Measurements from ENCODE around the gene ECI1.
"Not testable (repeated sequence)": the region's sequence is repeated elsewhere in the genome, so short reads cannot be mapped to it uniquely, and the experiment has no call there.

Gene ECI1

DNA sequence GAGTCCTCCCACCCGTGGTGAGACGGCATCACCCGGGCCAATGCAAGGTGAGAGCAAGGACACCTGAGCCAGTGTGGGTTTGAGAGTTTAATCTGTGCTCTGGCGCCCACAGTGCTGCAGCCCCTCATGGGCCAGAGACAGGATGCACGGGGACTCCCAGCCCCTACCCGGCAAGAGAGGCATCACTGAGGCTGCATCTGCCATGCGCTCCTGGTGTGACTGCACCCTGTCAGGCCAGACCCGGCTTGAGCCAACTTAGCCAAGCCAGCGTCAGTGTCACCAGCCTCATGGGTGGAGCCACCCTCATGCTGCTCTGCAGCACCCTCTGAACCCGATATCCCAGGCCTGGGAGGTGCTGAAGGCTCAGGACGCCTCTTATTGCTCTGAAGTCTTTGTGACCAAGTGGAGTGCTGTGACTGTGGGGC lies 39.5 kb downstream of the ECI1 start:
- DNase-seq: no peak

DNA sequence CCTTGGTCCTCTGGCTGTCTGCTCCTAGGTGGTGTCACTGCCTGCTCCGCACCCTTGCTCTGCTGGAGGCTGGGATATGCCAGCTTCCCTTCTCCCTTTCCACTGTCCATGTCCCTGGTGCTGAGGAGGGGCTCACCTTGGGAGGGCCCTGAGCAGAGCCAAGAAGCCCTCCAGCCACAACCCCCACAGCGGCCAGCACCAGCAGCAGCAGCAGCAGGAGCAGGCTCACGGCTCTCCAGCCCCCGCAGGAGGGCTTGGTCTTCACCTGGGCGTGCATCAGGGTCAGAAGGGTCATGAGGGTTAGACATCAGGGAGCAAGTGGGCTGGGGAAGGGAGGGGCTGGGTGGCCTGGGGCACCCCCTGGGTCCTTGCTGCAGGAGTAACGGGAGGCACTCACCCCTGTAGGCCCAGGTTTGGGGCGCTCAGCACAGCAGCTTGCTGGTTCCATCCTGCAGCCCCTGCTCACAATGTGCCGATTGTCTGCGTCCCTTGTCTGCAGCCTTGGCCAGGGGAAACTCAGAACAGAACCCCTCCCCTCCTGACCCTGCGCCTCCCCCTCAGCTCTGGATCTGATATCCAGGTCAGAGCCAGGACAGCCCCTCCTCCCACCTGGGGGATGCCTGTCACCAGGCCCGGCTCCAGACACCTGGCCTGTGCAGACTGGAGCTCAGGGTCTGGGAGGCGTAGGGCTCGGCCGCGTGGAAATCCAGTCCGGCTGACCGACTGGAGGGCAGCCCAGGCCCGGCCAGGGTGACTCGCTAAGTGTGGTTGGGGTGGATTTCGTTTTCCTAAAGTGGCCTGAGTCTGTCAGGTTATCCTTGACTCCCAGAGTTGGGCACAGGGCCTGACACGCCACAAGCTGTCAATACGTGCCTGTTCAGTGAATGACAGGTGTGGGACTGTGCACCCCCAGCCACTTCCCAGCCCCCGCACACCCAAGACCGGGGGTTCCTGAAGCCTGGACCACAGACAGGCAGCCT lies 40.7 kb downstream of the ECI1 start, which contains the start of gene BRICD5:
Gene BRICD5 (minus strand): TSS at position 478 of the 980 bp plus-strand sequence. CDS start 30 bp downstream, at position 448.
- DNase-seq: no peak

DNA sequence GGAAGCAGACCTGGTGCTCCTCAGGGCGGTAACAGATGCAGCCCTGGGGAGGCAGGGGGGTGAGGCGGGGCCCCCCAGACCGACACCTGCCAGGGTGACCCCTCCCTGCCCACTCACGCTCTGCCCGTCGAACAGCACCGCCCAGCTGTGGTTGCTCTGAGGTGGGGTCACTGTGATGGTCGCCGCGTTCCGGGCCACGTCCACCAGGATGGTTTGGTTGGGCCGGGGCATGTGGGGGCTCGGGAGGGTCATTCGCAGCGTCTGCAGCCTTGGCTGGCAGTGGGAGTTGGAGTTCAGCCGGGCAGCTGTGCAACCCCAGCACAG lies 41.4 kb downstream of the ECI1 start:
- DNase-seq: no peak

DNA sequence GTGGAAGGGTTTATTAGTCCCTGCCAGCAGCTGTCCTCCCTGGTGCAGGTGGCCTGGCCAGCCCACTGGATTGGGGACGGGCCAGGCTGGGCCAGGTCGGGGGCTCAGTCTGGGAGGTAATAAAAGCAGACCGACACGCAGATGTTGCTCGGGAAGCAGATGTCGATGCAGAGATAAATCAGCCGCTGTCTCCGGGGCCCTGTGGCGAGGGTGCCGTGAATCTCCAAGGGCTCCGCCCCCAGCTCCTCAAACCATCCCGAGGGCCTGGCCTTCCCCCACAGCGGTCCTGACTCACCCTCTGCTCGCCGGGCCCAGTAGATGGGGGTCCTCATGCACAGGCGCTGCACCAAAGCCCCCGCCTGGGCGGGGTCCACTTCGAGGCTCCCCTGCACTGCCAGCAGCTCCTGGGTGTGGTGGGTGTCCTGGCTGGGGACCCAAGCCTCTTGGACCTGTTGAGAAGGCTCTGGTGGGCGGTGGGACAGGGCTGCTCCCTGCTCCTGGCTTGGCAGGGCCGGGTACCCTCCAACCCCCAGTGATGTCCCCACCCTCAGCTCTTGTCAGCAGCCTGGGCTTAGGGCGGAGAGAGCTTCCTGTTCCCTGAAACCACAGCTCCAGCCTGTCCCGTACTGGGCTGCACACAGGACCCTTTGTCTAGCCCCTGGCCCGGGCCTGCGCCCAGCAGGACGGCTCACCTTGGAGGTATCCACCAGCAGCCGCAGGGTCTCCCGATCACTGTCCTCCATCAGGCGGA lies 42.0 kb downstream of the ECI1 start:
- DNase-seq: no peak

DNA sequence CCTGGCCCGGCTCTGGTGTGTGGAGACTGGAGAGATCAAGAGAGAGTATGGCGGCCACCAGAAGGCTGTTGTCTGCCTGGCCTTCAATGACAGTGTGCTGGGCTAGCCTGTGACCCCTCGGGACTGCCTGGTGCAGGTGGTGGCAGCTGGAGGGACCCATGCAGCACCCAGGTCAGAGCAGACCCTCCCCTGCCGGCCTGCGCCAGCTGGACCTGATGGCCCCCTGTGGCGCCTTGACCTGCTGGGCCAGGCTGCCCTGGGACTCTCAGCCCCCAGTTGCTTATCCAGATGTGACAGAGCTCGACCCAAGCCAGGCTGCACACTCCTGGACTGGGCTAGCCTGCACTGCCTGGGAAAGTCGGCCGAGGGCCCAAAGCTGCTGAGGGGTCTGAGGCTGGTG lies 42.6 kb downstream of the ECI1 start:
- no peak for DNase-seq

DNA sequence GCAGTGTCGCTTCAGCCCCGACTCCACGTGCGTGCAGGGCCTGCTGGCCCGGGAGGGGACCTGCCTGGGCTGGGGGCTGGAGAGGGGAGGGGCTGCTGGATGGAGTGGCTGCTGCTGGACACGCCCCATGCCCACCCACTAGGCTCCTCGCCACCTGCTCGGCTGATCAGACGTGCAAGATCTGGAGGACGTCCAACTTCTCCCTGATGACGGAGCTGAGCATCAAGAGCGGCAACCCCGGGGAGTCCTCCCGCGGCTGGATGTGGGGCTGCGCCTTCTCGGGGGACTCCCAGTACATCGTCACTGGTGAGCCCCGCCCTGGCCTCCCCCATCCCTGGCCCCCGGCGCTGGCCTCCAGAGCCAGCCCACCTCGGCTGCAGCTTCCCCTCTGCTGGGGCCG lies 43.1 kb downstream of the ECI1 start:
- DNase-seq: no peak

DNA sequence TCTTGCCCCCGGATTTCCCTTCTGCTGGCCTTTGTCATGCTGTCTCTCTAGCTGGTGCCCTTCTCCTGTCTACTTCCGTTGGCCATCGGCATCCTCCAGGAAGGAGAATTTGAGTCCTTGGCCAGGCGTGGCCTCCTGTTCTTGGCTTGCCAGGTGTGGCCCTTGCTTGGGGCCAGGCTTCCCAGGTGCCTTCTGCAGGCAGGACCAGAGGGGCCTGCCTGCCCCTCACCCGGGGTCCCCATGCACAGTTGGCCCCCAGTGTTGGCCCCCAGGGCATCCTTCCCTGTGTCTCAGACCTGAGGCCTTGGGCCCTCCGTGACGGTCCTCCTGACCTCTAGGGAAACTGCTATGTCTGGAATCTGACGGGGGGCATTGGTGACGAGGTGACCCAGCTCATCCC lies 43.5 kb downstream of the ECI1 start:
- DNase-seq: no peak

DNA sequence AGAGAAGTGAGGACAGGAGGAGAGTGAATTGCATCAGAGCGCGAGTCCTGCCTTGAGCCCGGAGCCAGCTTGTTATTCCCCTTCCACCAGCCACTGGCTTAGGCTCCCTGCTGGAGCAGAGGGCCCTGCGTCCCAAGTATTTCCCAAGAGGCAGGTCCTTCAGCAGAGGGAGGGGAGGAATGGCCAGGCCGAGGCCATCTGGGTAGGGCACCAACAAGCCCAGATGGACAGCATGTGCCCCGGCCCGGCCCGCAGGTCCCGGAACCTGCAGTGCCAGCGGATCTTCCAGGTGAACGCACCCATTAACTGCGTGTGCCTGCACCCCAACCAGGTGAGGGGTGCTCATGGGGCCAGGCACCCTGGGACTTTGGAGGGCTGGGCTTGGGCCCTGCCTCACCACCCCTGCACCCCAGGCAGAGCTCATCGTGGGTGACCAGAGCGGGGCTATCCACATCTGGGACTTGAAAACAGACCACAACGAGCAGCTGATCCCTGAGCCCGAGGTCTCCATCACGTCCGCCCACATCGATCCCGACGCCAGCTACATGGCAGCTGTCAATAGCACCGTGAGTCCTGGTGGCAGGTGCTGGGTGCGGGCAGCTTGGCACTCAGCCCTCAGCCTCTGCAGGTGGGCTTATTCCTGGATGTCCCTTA lies 44.5 kb downstream of the ECI1 start:
- no peak for DNase-seq

DNA sequence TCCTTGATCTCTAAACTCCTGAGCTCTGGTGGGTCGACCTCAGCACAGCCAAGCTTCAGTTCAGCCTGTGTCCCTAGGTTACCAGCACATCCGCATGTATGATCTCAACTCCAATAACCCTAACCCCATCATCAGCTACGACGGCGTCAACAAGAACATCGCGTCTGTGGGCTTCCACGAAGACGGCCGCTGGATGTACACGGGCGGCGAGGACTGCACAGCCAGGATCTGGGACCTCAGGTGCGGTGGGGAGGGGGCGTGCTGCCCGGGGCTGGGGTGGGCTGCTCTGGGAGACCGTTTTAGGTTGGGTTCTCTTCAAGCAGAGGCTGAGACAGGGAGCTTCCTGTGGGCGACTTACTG lies 45.0 kb downstream of the ECI1 start:
- DNase-seq: no peak

DNA sequence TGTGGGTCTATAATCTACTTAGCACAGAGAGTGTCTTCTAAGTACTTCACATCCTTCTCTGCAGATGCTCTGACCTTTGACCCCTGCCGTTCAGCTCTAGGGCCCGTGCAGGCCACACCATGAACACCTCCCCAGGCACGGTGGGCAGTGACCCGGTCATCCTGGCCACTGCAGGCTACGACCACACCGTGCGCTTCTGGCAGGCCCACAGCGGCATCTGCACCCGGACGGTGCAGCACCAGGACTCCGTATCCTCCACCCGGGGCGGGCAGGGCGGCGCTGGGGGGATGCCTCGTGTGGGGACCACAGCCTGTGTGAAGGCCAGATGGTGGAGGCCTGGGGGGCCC lies 45.4 kb downstream of the ECI1 start:
- DNase-seq: peak in 6 of 56 donors; percentile 54 to 68 (median 57)

DNA sequence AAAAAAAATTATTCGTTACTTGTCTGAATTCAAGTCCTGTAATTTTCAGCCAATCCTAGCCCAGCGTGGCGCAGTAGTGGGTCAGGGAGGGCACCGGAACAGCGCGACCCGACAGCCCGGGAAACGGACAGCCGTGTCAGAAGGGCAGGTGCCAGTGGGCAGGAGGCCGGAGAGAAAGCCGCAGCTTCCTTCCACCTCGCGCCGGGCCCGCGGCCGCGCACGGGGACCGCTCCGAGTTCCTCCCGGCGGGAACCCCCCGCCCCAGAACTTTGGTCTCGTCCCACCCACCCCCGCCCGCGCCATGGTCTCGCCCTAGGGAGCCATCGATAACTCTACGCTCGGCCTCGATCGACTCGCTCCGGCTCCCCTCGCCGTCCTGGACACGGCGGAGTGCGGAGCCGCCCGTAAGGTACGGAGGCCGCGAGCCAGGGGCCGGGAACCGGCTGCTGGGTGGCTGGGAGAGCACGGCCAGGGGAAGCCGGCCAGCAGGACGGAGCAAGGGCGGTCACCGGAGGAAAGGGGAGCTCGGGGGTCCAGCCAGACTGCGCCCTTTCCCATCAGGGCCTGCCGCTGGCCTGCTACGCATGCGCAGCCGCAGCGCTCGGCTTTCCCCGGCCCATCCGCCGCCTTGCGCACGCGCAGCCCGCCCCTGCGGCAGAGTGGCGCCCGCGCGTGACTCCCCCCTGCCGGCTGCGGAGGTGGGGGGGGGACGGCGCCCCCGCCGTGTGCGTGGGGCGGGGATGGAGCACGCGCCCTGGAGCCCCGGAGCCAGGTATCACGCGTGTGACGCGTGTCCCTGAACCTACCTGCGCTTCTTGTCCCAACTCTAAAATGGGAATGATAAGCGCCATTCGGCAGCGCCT lies 46.1 kb downstream of the ECI1 start, which contains the start of gene MLST8:
Gene MLST8 (plus strand): TSS at position 351 of the 863 bp plus-strand sequence. CDS start 632 bp downstream, outside the sequence.
- DNase-seq: peak in 55 of 56 donors; percentile 45 to 98 (median 88)

DNA sequence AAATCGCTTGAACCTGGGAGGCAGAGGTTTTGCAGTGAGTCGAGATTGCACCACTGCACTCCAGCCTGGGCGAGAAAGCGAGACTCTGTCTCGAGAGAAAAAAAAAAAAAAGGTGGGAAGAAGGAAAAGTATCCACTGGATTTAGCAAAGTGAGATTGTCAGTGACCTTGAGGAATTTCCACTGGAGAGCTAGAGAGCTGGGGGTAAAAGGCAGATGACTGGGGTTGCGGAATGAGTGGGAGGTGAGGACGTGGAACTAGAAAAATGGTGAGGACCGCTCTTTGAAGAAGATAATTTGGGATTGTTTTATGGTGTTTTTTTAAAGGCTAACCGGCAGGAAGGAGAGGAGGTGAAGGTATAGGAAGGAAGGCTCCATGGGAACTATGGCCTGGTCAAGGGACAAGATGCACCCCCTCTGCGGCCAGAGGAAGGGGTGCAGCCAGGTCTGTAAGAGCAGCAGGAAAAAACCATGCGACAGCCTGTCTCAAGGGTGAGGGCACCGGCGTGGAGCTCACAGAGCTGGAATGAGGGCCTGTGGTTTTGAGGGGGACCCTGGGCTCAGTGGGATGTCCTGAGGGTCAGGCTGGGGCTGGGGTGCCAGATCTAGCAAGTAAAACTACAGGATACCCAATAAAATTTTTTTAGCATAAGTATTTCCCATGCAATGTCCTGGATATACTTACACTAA lies 46.8 kb downstream of the ECI1 start:
- peak in 2 of 56 donors; percentile 40 to 41 for DNase-seq

DNA sequence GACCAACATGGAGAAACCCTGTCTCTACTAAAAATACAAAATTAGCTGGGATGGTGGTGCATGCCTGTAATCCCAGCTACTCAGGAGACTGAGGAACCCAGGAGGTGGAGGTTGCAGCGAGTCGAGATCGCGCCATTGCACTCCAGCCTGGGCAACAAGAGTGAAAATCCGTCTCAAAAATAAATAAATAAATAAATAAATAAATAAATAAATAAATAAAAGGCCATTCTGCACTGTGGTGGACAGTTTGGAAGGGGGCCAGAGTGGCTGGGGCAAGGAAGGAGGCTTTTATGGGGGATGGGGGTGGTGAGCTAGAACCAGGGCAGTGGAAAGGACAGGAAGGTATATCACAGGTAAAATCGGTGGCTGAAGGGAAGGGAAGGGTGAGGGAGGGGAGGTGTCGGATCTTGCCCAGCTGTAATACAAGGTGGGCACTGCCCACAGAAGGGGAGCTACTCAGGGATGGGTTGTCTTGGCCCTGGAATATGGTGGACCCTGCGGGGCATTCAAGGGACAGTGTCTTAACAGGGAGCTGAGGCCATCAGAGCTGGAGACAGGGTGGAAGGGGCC lies 48.2 kb downstream of the ECI1 start:
- not testable (repeated sequence) for DNase-seq

DNA sequence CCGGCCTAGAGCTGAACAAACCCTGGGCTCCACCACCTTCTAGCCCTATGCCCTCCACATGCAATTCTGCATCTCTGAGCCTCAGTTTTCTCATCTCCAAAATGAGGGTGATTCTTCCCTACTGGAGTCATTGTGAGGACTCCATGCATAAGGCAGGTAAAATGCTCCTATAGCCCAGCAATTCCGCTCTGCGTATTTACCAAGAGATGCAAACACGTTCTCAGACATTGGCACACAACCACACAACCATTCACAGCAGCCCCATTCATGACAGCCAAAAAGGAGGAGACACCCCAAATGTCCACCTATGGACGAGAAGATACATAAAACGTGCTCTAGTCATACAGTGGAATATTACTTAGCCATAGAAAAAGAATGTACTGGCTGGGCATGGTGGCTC lies 51.1 kb downstream of the ECI1 start:
- DNase-seq: no peak

DNA sequence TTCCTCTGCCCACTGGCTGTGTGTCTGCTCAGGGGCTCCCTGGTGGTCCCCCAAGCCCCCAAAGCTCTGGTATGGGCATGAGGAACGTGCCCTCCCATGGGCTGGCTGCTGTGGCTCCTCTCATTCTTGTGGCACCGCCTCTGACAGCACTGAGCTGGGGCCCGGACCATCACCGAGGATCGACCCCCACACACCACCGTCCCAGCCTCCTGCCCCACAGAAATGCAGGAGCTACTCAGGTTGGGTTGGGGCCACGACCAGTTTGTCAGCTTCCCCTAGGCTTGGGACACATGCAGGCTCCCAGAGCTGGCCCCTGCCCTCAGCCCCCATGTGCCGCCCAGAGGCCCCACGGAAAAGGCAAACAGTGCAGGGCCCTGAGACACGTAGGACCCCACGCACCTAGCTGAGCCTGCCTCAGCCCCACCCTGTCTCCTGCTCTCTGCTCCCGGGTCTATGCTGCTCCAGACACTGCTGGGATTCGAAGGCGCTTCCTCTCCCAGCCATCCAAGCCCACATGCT lies 51.7 kb downstream of the ECI1 start:
- DNase-seq: no peak

DNA sequence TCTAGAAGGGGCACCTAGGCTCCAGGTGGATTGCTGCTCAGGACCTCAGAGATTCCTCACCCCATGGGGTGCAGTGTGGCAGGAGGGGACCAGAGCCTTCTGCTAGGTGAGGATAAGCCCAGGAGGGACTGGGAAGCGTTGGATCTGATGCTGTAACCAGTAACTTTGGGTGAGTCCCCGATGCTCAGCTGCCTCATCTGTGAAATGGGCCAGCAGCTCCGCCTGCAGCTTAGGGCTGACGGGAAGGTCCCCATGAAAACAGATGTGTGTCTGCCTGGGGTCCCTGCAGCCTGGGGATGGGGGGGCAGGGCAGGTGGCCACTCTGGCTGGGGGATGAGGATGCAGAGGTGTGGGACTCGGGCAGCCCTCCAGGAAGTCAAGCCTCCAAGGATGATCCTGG lies 52.3 kb downstream of the ECI1 start:
- DNase-seq: no peak

DNA sequence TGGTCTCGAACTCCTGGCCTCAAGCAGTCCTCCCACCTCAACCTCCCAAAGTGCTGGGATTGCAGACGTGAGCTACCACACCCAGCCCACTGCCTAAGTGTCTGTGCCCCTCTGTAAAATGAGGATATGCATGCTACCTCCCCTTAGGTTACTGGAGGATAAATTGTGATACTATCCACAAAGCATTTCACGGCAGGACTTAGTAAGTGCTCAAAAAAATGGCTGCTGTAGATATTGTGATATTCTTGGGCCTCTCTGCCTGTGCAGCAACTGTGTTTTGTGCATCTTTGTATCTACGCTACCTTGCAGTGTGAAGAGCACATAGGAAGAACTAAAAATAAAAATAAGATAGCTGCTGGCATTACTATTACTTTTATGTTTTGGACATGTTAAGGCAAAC lies 53.1 kb downstream of the ECI1 start:
- no peak for DNase-seq

DNA sequence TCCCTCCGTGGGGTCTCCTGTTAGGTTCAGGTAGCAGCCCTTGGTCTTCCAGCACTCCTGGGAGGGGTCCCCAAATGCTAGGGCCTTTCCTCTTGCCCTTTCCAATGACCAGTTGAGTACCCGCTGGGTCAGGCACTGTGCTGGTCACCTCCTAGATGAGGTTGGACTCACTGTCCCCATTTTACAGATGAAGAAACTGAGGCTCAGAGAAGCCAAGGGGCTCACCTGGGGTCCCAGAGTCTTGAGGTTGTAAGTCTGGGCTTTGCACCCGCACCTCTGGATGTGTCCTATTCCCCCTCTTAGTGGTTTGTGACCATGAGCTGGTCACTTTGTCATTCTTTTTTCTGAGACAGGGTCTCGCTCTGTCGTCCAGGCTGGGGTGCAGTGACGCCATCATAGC lies 53.6 kb downstream of the ECI1 start:
- DNase-seq: no peak

DNA sequence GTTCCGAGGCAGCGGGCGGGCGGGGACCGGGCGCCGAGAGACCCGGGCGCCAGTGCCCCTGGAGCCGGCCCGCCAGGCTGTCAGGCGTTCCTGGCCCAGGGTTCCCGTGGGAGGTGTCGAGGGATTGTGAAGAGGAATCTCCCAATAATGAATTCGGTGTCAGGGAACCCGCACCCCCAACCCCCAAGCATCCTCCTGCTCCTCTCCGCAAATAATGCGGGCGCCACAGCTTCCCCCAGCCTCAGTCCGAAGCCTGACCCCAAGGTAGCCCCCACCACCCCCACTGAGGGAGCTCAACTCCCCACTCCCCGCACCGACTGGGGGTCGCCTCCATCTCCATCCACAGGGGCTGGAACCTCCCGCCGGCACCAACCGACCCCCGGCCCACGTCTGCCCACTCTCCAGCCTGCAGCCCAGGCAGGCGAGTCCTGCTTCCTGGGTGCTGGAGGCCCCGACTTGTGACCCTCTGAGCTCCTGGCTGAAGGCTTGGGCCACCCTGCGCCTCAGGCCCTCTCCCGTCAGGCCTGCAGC lies 54.3 kb downstream of the ECI1 start:
- no peak for DNase-seq

All from nucleus accumbens (tissue), 56 donors.